ENCODE results near the gene ERC1.

The ERC1 gene

DNA sequence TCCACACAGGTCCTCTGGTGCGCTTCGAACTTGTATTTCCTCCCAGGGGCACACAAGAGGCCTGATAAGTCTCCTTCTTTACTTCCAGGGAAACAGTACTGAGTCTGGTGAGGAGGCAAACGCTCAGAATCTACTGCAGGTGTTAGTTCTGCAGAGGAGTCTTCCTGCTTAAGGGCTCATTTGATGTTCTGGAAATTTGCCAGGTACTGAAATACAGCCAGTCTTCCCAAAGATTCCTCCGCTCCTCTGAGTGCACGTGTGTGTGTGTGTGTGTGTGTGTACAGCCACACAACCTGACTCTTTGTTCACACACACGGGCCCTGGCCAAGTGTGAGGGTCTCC lies 511.3 kb downstream of the ERC1 start:
- no peak overlapping the region for H3K4me3 ChIP-seq (ENCODE audit: low read depth in 1 of 2, low read length in 1 of 2)
- no peaks in the 10 kb centered on the region for H3K9me3 ChIP-seq
- no peak overlapping the region for H3K27ac ChIP-seq

DNA sequence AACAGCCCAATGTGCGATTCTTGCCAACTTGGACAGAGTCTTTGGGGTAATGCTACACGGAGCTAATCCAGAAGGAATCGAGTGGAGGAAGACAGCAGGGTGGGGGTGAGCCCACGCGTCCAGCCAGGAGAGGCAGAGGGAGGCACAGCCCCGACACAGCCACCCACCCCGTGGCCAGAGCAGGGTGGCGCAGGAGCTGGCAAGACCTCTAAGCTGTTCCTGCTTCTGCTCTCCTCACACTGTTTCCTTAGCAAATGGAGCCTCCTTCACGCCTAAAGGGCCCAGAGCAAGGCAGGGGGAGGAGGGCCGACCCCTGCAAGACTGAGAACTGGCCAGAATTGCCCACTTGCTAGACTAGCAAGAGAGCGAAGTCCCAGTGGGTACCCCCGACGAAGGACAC lies 511.8 kb downstream of the ERC1 start:
- Histone ChIP-seq H3K27me3 (peaks cover 56% of the 10 kb centered on the region), H3K9me3 (no peaks in the 10 kb centered on the region), H3K4me1 (ENCODE audit: control insufficient read depth in 1 of 2, insufficient read depth in 1 of 2, low read depth in 1 of 2, low read length in 1 of 2) (peaks cover 2 to 10% of the 10 kb centered on the region in 2 experiments), H3K36me3 (no peaks in the 10 kb centered on the region), H3K4me3 (ENCODE audit: low read depth in 1 of 2, low read length in 1 of 2) (no peak overlapping the region), H3K27ac (no peak overlapping the region)
- TF ChIP-seq, protein P1, sequence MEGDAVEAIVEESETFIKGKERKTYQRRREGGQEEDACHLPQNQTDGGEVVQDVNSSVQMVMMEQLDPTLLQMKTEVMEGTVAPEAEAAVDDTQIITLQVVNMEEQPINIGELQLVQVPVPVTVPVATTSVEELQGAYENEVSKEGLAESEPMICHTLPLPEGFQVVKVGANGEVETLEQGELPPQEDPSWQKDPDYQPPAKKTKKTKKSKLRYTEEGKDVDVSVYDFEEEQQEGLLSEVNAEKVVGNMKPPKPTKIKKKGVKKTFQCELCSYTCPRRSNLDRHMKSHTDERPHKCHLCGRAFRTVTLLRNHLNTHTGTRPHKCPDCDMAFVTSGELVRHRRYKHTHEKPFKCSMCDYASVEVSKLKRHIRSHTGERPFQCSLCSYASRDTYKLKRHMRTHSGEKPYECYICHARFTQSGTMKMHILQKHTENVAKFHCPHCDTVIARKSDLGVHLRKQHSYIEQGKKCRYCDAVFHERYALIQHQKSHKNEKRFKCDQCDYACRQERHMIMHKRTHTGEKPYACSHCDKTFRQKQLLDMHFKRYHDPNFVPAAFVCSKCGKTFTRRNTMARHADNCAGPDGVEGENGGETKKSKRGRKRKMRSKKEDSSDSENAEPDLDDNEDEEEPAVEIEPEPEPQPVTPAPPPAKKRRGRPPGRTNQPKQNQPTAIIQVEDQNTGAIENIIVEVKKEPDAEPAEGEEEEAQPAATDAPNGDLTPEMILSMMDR (IDR thresholded peaks at IDR 0.05): no peak

More for the DNA sequence above, 511.3 kb downstream of the ERC1 start:
- H3K36me3 ChIP-seq: no peaks in the 10 kb centered on the region
- peaks cover 2 to 10% of the 10 kb centered on the region in 2 experiments for H3K4me1 ChIP-seq (ENCODE audit: control insufficient read depth in 1 of 2, insufficient read depth in 1 of 2, low read depth in 1 of 2, low read length in 1 of 2)
- TF ChIP-seq, protein P1 (IDR thresholded peaks at IDR 0.05): no peak
- peaks cover 55% of the 10 kb centered on the region for H3K27me3 ChIP-seq

DNA sequence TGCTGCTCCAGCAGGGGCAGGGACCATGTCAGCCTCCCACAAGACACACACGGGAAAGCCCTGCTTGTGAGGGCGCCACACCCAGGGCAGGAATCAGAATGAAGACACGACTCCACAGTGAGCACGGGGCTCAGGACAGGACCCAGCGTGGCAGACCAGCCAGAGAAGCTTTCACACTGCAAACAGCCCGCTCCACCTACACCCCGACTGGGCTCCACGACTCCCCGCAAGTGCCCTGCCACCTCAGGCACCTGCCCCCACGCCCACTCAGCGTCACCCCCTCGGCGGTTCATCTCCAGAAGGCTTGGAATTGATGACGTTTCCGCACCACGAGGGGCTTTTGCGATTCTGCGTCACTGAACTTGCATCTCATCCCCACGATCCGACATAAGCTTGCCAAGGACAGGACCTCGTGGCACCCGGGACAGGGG lies 512.3 kb downstream of the ERC1 start:
- TF ChIP-seq, protein P1 (IDR thresholded peaks at IDR 0.05): no peak
- H3K27me3 ChIP-seq: peaks cover 56% of the 10 kb centered on the region

DNA sequence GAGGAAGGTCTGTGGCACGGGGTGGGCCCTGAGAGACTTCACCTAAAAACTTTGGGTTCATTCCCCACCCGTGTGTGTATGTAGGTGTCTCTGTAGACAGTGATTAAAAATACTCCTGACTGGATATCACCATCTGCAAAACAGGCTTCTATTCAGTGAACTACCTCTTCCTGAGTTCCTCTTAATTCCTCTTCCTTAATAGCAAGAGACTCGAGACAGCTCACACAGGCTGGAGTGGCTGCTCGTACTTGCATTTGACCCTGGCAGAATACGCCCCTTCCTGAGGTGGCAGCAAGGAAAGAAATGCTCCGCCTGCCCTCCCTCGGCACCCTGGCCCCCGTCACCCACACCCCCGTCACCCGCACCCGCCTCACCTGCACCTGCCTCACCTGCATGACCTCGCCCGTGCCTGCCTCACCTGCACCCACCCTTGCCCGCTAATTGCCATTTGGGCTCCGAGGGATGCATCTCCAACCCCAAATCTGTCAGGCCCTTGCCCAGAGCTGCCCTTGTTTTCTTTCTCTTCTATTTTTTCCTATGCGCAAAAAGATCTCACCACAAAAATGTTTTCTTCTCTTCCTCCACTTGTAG lies 513.4 kb downstream of the ERC1 start:
- H3K27me3 ChIP-seq: peaks cover 55% of the 10 kb centered on the region
- no peak overlapping the region for H3K4me3 ChIP-seq (ENCODE audit: low read depth in 1 of 2, low read length in 1 of 2)

More for the DNA sequence above, 512.3 kb downstream of the ERC1 start:
- Histone ChIP-seq H3K4me1 (ENCODE audit: control insufficient read depth in 1 of 2, insufficient read depth in 1 of 2, low read depth in 1 of 2, low read length in 1 of 2) (peaks cover 2 to 10% of the 10 kb centered on the region in 2 experiments), H3K36me3 (no peaks in the 10 kb centered on the region), H3K27ac (no peak overlapping the region), H3K4me3 (ENCODE audit: low read depth in 1 of 2, low read length in 1 of 2) (no peak overlapping the region), H3K9me3 (no peaks in the 10 kb centered on the region)

DNA sequence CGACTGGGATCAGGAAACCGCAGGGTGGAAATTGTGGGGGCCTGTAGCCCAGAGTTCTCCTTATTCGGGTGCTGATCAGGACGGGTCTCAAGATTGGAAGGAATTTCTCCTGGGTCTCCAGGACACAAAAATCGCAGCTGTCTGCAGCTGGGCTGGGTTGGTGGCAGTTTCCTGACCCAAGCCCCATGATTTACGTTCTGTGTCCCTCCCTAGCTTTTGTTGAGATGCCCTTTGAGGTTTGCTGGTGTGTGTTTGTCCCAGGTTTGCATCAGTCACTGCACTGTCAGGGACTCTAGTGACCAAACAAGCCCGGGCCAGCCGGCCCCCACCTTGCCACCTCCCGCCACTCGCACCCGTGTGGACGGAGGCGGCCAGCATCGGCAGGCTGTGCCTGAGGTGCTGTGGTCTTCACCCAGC lies 513.9 kb downstream of the ERC1 start:
- Histone ChIP-seq H3K4me3 (ENCODE audit: low read depth in 1 of 2, low read length in 1 of 2) (no peak overlapping the region), H3K36me3 (no peaks in the 10 kb centered on the region), H3K27me3 (peaks cover 60% of the 10 kb centered on the region), H3K4me1 (ENCODE audit: control insufficient read depth in 1 of 2, insufficient read depth in 1 of 2, low read depth in 1 of 2, low read length in 1 of 2) (peaks cover 2 to 10% of the 10 kb centered on the region in 2 experiments), H3K27ac (no peak overlapping the region), H3K9me3 (no peaks in the 10 kb centered on the region)
- TF ChIP-seq, protein P1 (IDR thresholded peaks at IDR 0.05): no peak

More for the DNA sequence above, 513.4 kb downstream of the ERC1 start:
- no peaks in the 10 kb centered on the region for H3K9me3 ChIP-seq
- TF ChIP-seq, protein P1 (IDR thresholded peaks at IDR 0.05): no peak
- H3K4me1 ChIP-seq (ENCODE audit: control insufficient read depth in 1 of 2, insufficient read depth in 1 of 2, low read depth in 1 of 2, low read length in 1 of 2): peaks cover 2 to 10% of the 10 kb centered on the region in 2 experiments
- no peaks in the 10 kb centered on the region for H3K36me3 ChIP-seq
- H3K27ac ChIP-seq: no peak overlapping the region
